Activated gamma-delta T cell treated with Interleukin-2 at 50 U/mL for 16 hours (primary cell): ENCODE results near the gene EXOC2.
"Not testable (repeated sequence)": the region's sequence is repeated elsewhere in the genome, so short reads cannot be mapped to it uniquely, and the experiment has no call there.

Experiments
- DNase-seq: peaks from one replicate; pipeline ENCODE4 v3.0.0-alpha.2; 2020

Gene EXOC2

DNA sequence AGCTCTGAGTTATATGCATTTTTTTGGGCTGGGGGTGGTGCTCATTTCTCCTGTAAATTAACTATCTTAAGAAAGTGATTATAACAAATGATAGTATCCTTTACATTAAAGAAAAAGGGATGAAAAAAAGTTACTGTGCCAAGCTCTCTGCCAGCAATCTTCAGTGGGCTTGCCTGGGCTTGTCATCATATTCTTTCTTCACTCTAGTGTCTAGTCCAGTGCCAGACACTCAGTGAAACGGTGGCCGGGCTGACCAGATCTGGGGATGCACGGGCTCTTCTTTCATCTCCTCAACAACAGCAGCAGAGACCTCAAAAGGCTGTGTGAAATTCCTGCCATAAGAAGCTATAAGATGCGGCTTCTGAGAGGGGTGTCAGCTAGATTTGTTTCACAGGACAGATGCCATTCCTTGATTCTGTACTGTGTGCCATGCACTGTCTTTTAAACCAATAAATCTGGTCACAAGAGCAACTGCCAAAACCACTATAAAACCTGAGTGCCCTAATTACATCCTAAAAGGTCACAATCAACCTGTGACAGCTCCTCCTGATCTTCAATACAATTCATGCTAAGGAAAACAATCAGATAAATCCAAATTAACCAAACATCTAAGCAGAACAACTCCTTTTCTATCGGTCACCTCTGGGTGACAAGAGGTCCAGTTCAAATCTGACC lies 12.1 kb downstream of the EXOC2 start:
- no peak for DNase-seq

DNA sequence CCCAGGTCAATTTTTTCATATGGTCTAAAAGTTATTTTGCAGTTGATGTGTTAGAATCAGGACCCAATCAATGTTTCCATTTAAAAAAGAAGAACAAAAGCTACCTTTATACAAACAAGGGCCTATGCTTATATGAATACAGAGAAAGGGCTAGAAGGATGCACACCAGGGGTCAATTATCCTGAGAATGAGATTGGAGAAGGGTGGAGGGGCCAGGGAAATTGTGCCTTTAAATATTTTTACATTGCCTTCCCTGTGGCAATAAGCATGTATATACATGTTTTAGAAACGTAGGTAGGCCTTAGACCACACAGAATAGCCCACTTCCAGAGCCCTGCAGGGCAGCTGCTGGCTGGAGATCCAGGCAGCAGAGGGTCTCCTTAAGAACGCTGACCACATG lies 12.7 kb downstream of the EXOC2 start:
- no peak for DNase-seq

DNA sequence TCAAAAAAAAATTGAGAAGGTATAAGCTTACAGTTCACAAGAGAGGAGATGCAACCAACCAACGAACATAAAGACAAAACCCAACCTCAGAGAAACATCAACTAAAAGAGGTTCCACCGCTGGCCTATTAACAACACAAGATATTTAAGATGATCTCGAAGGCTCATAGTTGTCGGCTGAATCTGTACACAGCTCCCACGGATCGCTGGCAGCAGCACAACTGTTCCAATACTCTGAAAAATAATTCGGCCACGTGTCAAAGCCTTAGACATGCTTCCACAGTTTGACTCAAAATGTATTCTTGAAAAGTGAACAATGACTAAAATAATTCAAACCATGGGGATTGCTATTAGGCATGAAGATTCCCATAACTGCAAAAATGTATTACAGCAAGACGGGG lies 13.7 kb downstream of the EXOC2 start:
- no peak for DNase-seq

DNA sequence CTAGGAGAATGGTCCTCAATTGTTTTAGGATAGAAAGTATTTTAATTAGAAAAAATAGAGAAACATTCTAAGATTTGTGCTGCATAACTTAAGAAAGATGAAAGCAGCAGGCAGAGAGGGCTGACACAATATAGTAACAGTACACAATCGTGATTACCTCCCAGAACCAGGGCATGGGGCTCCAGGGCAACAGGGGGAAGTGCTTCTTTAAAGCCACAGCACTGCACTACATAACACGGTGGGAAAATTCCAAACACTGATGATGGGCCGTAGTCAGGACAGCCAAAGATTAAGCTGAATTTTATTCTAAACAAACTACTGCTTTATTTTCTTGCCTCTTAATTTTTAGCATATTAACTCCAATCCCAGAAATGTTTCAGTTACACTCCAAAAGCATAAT lies 14.4 kb downstream of the EXOC2 start:
- no peak for DNase-seq

- DNase-seq, result no peak
Measured at GRCh38 chr6:677919-678318, 15.0 kb downstream of the EXOC2 start.

DNA sequence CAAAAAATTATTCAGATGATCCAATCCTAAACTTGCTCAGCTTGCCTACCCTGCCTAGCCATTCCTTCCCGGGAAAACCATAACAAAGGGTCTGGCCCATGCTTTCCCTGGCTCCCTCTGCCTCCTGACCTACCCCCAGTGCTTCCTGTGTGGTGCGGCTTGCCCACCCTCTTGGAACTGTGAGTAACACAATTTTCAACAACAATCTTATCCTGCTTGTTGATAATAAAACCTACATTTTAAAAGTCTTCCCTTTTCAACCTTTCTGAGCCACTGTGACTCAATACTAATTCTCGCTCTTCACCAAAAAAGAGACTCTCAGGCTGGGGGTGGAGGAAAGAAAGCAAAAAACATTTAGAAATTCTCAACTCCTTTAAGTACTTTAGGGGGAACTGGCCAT lies 18.0 kb downstream of the EXOC2 start:
- DNase-seq, result no peak

DNA sequence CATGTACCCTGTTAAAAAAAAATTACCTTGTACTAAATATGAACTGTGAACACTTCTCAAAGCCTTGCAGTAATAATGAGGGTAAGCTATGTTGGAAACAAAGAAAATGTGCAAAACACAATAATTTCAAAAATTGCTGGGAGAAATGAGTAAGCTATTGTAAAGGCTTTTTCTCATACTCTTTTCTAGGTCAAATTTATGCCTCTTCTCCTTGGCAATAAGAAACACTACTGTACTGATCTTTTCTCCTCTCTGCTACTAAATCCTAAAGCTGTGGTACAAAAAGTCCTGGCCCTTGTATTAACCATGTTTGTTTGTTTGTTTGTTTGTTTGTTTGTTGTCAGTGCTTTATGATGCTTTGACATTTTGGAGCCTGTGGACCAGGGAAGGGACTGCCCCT lies 18.5 kb downstream of the EXOC2 start:
- no peak for DNase-seq

GRCh38 chr6:667253-667927 lies 25.5 kb downstream of the EXOC2 start:
- DNase-seq, result no peak

GRCh38 chr6:665403-666267 lies 27.3 kb downstream of the EXOC2 start:
- no peak for DNase-seq

DNA sequence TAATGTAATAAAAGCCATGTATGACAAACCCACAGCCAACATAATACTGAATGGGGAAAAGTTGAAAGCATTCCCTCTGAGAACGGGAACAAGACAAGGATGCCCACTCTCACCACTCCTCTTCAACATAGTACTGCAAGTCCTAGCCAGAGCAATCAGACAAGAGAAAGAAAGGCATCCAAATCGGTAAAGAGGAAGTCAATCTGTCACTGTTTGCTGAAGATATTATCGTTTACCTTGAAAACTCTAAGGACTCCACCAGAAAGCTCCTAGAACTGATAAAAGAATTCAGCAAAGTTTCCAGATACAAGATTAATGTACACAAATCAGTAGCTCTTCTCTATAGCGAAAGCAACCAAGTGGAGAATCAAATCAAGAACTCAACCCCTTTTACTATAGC lies 29.2 kb downstream of the EXOC2 start:
- not testable (repeated sequence) for DNase-seq

GRCh38 chr6:659716-660581 lies 33.0 kb downstream of the EXOC2 start:
- DNase-seq, result no peak

DNA sequence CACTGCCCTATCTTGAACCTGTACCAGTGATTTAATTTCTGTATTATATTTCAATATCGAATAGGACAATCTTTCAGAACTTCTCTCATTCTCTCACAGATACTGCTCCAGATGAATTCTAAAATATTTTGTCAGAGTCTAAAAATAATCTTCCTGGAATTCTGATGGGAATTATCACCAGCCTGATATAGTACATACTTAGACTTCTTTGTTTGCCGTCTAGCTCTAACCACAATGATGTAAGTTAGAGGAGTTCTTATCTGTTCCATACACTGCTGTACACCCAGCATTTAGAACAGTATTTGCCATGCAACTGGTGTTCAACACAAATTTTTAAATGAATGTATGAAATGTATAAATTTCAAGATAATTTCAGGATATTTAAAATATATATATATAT lies 34.7 kb downstream of the EXOC2 start:
- no peak for DNase-seq

DNA sequence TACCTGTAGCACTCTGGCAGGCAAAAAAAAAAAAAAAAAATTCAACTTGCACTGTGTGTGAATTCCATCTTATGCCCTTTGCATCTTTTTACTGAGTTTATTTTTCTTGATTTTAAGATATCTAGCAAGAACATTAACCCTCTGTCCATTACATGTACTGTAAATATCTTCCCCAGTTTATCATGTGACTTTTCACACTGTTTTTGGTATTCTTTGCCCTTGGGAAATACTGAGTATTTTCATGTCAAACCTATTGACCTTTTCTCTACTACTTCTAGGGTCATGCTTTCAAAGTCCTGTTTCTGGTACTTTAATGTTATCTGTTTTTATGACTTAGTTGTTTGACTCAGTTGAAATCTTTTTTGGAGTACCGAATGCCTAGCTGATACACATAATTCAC lies 35.2 kb downstream of the EXOC2 start:
- no peak for DNase-seq

- no peak for DNase-seq
Measured at GRCh38 chr6:656460-657252, 36.3 kb downstream of the EXOC2 start, which contains the start of gene HUS1B. Gene HUS1B (minus strand): TSS chr6:657100. CDS start chr6:656944, 156 bp downstream.

- DNase-seq, result no peak
Measured at GRCh38 chr6:654136-654535, 38.8 kb downstream of the EXOC2 start.

DNA sequence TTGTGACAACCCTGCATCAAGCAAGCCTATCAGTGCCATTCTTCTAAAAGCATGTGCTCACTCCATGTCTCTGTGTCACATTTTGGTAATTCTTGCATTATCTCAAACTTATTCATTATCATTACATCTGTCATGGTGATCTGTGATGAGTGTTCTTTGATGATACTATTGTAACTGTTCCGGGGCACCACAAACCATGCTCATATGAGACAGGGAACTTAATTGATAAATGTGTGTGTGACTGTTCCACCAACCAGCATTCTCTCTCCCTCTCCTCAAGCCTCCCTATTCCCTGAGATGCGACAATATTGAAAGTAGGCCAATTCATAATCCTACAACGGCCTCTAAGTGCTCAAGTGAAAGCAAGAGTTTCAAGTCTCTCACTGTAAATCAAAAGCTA lies 40.1 kb downstream of the EXOC2 start:
- no peak for DNase-seq

GRCh38 chr6:650098-650497 lies 42.8 kb downstream of the EXOC2 start:
- DNase-seq, result no peak

- no peak for DNase-seq
Measured at GRCh38 chr6:642805-643204, 50.1 kb downstream of the EXOC2 start.

DNA sequence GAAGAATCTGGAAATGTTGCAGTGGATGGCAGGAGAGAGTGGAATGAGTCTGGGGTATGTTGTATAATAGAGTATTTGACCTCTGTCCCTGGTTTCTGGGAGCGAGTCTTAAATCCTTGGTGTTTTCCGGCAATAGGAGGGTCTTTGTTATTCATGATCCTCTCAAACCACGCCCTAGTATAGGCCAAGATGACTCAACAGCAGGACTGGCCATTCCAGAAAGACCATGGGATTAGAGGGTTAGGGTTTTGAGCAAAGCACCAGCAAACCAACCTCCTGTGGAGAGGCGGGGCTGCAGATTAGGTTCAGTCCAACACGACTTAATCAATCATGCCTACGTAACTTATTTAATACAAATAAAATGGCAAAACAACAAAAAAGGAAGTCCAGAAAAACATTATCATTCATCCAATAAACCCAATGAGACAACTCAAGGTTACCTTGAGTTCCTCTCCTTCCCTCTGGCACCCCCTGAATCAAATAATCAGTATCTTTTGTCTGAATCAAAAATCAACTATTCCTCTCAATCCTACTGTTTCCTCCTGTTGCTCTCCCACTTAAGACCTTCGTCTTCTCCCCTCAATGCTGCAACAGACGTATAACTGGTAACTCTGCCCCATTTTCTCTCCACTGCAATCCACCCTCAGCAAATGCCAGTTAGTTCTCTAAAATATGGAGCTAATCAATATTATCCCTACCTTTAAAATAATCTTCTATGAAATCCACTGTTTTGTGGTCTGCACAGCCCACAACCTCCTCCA lies 51.5 kb downstream of the EXOC2 start:
- no peak for DNase-seq

- DNase-seq, result no peak
Measured at GRCh38 chr6:636488-636887, 56.5 kb downstream of the EXOC2 start.

- no peak for DNase-seq
Measured at GRCh38 chr6:635233-635632, 57.7 kb downstream of the EXOC2 start.
